Measurements from ENCODE around the gene FOXO1.
A peak's percentile ranks its signal among the peaks of the same experiment; 100 is the strongest.

FOXO1 gene

GRCh38 chr13:40665126-40666044 lies 1.1 kb downstream of the FOXO1 start:
- DNase-seq (ENCODE audit: low read depth), result no peak

- no peak for DNase-seq (ENCODE audit: low read depth)
Observed at GRCh38 chr13:40664350-40665125, 1.9 kb downstream of the FOXO1 start.

- peak; percentile 62 for DNase-seq (ENCODE audit: low read depth)
Observed at GRCh38 chr13:40664100-40664349, 2.4 kb downstream of the FOXO1 start.

- no peak for DNase-seq (ENCODE audit: low read depth)
Observed at GRCh38 chr13:40662866-40663265, 3.6 kb downstream of the FOXO1 start.

GRCh38 chr13:40661875-40662665 lies 4.4 kb downstream of the FOXO1 start:
- DNase-seq (ENCODE audit: low read depth), result no peak

GRCh38 chr13:40660692-40661091 lies 5.7 kb downstream of the FOXO1 start:
- no peak for DNase-seq (ENCODE audit: low read depth)

- DNase-seq (ENCODE audit: low read depth), result no peak
Observed at GRCh38 chr13:40660141-40660664, 6.2 kb downstream of the FOXO1 start.

- no peak for DNase-seq (ENCODE audit: low read depth)
Observed at GRCh38 chr13:40657951-40658350, 8.5 kb downstream of the FOXO1 start.

GRCh38 chr13:40657307-40657706 lies 9.1 kb downstream of the FOXO1 start:
- DNase-seq (ENCODE audit: low read depth), result no peak

- no peak for DNase-seq (ENCODE audit: low read depth)
Observed at GRCh38 chr13:40656358-40656757, 10.1 kb downstream of the FOXO1 start.

- DNase-seq (ENCODE audit: low read depth), result peak; percentile 81
Observed at GRCh38 chr13:40653527-40654318, 12.7 kb downstream of the FOXO1 start.

GRCh38 chr13:40652588-40652940 lies 13.9 kb downstream of the FOXO1 start:
- DNase-seq (ENCODE audit: low read depth), result peak; percentile 59

GRCh38 chr13:40651866-40652587 lies 14.4 kb downstream of the FOXO1 start:
- DNase-seq (ENCODE audit: low read depth), result no peak

GRCh38 chr13:40648841-40649240 lies 17.6 kb downstream of the FOXO1 start:
- no peak for DNase-seq (ENCODE audit: low read depth)

GRCh38 chr13:40648040-40648439 lies 18.4 kb downstream of the FOXO1 start:
- DNase-seq (ENCODE audit: low read depth), result no peak

GRCh38 chr13:40644838-40645604 lies 21.4 kb downstream of the FOXO1 start:
- DNase-seq (ENCODE audit: low read depth), result no peak

GRCh38 chr13:40640845-40641458 lies 25.5 kb downstream of the FOXO1 start:
- DNase-seq (ENCODE audit: low read depth), result peak; percentile 51

GRCh38 chr13:40640202-40640601 lies 26.2 kb downstream of the FOXO1 start:
- DNase-seq (ENCODE audit: low read depth), result no peak

GRCh38 chr13:40639221-40639681 lies 27.2 kb downstream of the FOXO1 start:
- DNase-seq (ENCODE audit: low read depth), result peak; percentile 69

- no peak for DNase-seq (ENCODE audit: low read depth)
Observed at GRCh38 chr13:40637643-40638042, 28.8 kb downstream of the FOXO1 start.

Measured in amniotic epithelial cell (primary cell).